ENCODE results near the gene STK39.

Gene STK39

GRCh38 chr2:167981945-167982344 lies 265.4 kb downstream of the STK39 start:
- DNase-seq: no peak

- DNase-seq: no peak
These were observed 267.0 kb downstream of the STK39 start for GRCh38 chr2:167980439-167980838.

GRCh38 chr2:167972746-167973145 lies 274.6 kb downstream of the STK39 start:
- DNase-seq: no peak

GRCh38 chr2:167972020-167972419 lies 275.4 kb downstream of the STK39 start:
- no peak for DNase-seq

- DNase-seq: no peak
These were observed 280.2 kb downstream of the STK39 start for GRCh38 chr2:167966937-167967913.

- DNase-seq: no peak
These were observed 281.3 kb downstream of the STK39 start for GRCh38 chr2:167965907-167966761.

- no peak for DNase-seq
These were observed 282.6 kb downstream of the STK39 start for GRCh38 chr2:167964650-167965413.

- DNase-seq: no peak
These were observed 283.3 kb downstream of the STK39 start for GRCh38 chr2:167963899-167964649.

GRCh38 chr2:167962436-167963226 lies 284.8 kb downstream of the STK39 start:
- DNase-seq: no peak

GRCh38 chr2:167961536-167962048 lies 285.8 kb downstream of the STK39 start:
- no peak for DNase-seq

- DNase-seq: no peak
These were observed 287.2 kb downstream of the STK39 start for GRCh38 chr2:167960089-167960747.

GRCh38 chr2:167957662-167958061 lies 289.7 kb downstream of the STK39 start:
- DNase-seq: no peak

- no peak for DNase-seq
These were observed 292.0 kb downstream of the STK39 start for GRCh38 chr2:167955264-167955906.

GRCh38 chr2:167954495-167954894 lies 292.9 kb downstream of the STK39 start:
- no peak for DNase-seq

- no peak for DNase-seq
These were observed 293.6 kb downstream of the STK39 start for GRCh38 chr2:167953776-167954175.

- no peak for DNase-seq
These were observed 296.8 kb downstream of the STK39 start for GRCh38 chr2:167950571-167950970.

GRCh38 chr2:167946441-167946841 lies 301.0 kb downstream of the STK39 start:
- no peak for DNase-seq

GRCh38 chr2:167945660-167946368 lies 301.6 kb downstream of the STK39 start:
- no peak for DNase-seq
